ENCODE results near the gene STRADA. TPM values are rescaled to one million over a fixed set of nuclear protein-coding genes. Genes with fewer than 3 reads are reported as not detected.
A peak's percentile ranks its signal among the peaks of the same experiment; 100 is the strongest.

The STRADA gene
- total and polyA plus RNA-seq, 10 of the 15 experiments (the other 5 are each of a cell fraction or from before 2014, with no cell fraction given), result 13.3 to 54.1 (median 44.0) TPM

GRCh38 chr17:63659850-63660249 is 81.7 kb downstream of the STRADA start:
- Histone ChIP-seq H2AFZ (ENCODE audit: control insufficient read depth, low read depth, low read length) (no peak overlapping the region), H3K9ac (ENCODE audit: control insufficient read depth, insufficient read depth, low read length) (no peak overlapping the region), H3K36me3 (ENCODE audit: control insufficient read depth in 2 of 2, insufficient read depth in 2 of 2, low read length in 1 of 2) (peaks cover 2 to 3% of the 10 kb centered on the region in 2 experiments; a peak in 2 of 4 replicates), H3K27ac (ENCODE audit: control insufficient read depth, insufficient read depth) (no peak overlapping the region), H3K4me2 (ENCODE audit: control insufficient read depth, insufficient read depth) (no peak overlapping the region), H3K9me3 (replicated peaks; ENCODE audit: control insufficient read depth, insufficient read depth, low read length) (no peaks in the 10 kb centered on the region), H3K4me1 (ENCODE audit: control insufficient read depth, insufficient read depth, low read length) (no peaks in the 10 kb centered on the region; the same call in 1 of the 2 replicates), H3K27me3 (replicated peaks in 1 of 2; ENCODE audit: control insufficient read depth in 2 of 2, insufficient read depth in 2 of 2, low read length in 1 of 2) (no peaks in the 10 kb centered on the region), H4K20me1 (ENCODE audit: control insufficient read depth, insufficient read depth) (no peaks in the 10 kb centered on the region), H3K4me3 (no peak overlapping the region), H3K79me2 (ENCODE audit: control insufficient read depth, insufficient read depth, low read length) (no peaks in the 10 kb centered on the region)
- intact Hi-C loops (cut with micrococcal nuclease; ENCODE audit: unreplicated experiment) (no loop called here), in situ Hi-C loops (cut with MboI) (no loop called here)
- ATAC-seq (no peak), FAIRE-seq (no peak), DNase-seq (ENCODE audit: low read depth, low spot score) (no peak)
- WGBS (ENCODE audit: insufficient coverage, insufficient replicate concordance, low lambda C conversion rate, missing lambda C conversion rate), result 97% methylated on average over 3 of the region's 3 CpGs
- POLR2A ChIA-PET, result no interaction called here
- BruUV-seq (replicated peaks), result TSS peak; percentile 44
- SMC1A ChIA-PET (ENCODE audit: uncharacterized antibody, unreplicated experiment), result no interaction called here
- CTCF ChIA-PET, result no interaction called here
- RAD21 ChIA-PET (ENCODE audit: unreplicated experiment), result no interaction called here
- TF ChIP-seq HDAC2 (IDR thresholded peaks at IDR 0.05) (no peak), IRF4 (IDR thresholded peaks at IDR 0.05; ENCODE audit: low read depth, low read length) (no peak), NR2C1 (IDR thresholded peaks at IDR 0.05) (no peak), DPF2 (IDR thresholded peaks at IDR 0.05) (no peak), SPI1 (IDR thresholded peaks at IDR 0.05; ENCODE audit: borderline replicate concordance, insufficient read depth, low read depth, low read length) (no peak), PKNOX1 (IDR thresholded peaks at IDR 0.05) (no peak), ZBTB11 (CRISPR knock-in tag; IDR thresholded peaks at IDR 0.05) (no peak), NFYB (IDR thresholded peaks at IDR 0.05; ENCODE audit: insufficient read depth, low read depth, low read length) (no peak), ZSCAN29 (IDR thresholded peaks at IDR 0.05) (no peak)
